HepG2 (cell line): Measurements from ENCODE around the gene CEACAM3.

Source experiments
- KLF6 ChIP-seq: IDR thresholded peaks from 2 replicates; pipeline ENCODE4 v1.8.0; 2016; ENCODE audit warnings: missing biosample characterization, missing genetic modification reagents
- MTA1 ChIP-seq: sonication (generic); formaldehyde crosslinking; IDR thresholded peaks from 2 replicates; pipeline ENCODE4 v1.4.0; 2020; ENCODE audit warnings: missing genetic modification reagents, mild to moderate bottlenecking, borderline replicate concordance
- POLR2A ChIP-seq, 2 experiments: IDR thresholded peaks; 2 replicates each; pipeline ENCODE4 v1.6.1; 2011; ENCODE audit warnings: low read depth in 2 of 2, low read length in 2 of 2, mild to moderate bottlenecking in 1 of 2, moderate library complexity in 1 of 2; ENCODE audit not compliant: insufficient read depth in 1 of 2
- POLR2AphosphoS5 ChIP-seq: IDR thresholded peaks from 2 replicates; pipeline ENCODE4 v1.6.1; 2012; ENCODE audit warnings: low read depth, low read length
- SIN3A ChIP-seq: IDR thresholded peaks from 2 replicates; pipeline ENCODE4 v1.6.1; 2011; ENCODE audit warnings: low read depth, mild to moderate bottlenecking, control low read depth, low read length, borderline replicate concordance
- SNAI1 ChIP-seq: sonication (generic); formaldehyde crosslinking; IDR thresholded peaks from 2 replicates; pipeline ENCODE4 v1.5.0; 2020; ENCODE audit warnings: mild to moderate bottlenecking, missing genetic modification reagents, borderline replicate concordance
- U2AF2 ChIP-seq: fragments of 200-400 bp; formaldehyde crosslinking; IDR thresholded peaks from 2 replicates; pipeline ENCODE4 v1.6.1; 2017; ENCODE audit warnings: low read depth, mild to moderate bottlenecking, low read length
- ZNF451 ChIP-seq: sonication (generic); formaldehyde crosslinking; IDR thresholded peaks from 2 replicates; pipeline ENCODE4 v1.5.0; 2020; ENCODE audit warnings: mild to moderate bottlenecking, missing genetic modification reagents
- ZNF652 ChIP-seq: IDR thresholded peaks from 2 replicates; pipeline ENCODE4 v1.6.1; 2016; ENCODE audit warnings: low read depth, borderline replicate concordance
- ZNF879 ChIP-seq: sonication (generic); formaldehyde crosslinking; IDR thresholded peaks from 2 replicates; pipeline ENCODE4 v1.8.1; 2023; ENCODE audit warnings: missing genetic modification reagents
- TF ChIP-seq, protein P1 (sequence below): IDR thresholded peaks from 2 replicates; pipeline ENCODE4 v1.6.1; 2016; ENCODE audit warnings: low read depth, borderline replicate concordance
- TF ChIP-seq, protein P2 (sequence below): sonication (generic); formaldehyde crosslinking; IDR thresholded peaks from 2 replicates; pipeline ENCODE4 v1.5.1; 2020; ENCODE audit warnings: mild to moderate bottlenecking, missing genetic modification reagents, moderate library complexity
- TF ChIP-seq, protein P3 (sequence below): sonication (generic); formaldehyde crosslinking; IDR thresholded peaks from 2 replicates; pipeline ENCODE4 v1.5.0; 2020; ENCODE audit warnings: mild to moderate bottlenecking, missing genetic modification reagents, moderate library complexity
- TF ChIP-seq, protein P4 (sequence below): sonication (generic); formaldehyde crosslinking; IDR thresholded peaks from 2 replicates; pipeline ENCODE4 v1.4.0; 2020; ENCODE audit warnings: missing genetic modification reagents

DNA sequence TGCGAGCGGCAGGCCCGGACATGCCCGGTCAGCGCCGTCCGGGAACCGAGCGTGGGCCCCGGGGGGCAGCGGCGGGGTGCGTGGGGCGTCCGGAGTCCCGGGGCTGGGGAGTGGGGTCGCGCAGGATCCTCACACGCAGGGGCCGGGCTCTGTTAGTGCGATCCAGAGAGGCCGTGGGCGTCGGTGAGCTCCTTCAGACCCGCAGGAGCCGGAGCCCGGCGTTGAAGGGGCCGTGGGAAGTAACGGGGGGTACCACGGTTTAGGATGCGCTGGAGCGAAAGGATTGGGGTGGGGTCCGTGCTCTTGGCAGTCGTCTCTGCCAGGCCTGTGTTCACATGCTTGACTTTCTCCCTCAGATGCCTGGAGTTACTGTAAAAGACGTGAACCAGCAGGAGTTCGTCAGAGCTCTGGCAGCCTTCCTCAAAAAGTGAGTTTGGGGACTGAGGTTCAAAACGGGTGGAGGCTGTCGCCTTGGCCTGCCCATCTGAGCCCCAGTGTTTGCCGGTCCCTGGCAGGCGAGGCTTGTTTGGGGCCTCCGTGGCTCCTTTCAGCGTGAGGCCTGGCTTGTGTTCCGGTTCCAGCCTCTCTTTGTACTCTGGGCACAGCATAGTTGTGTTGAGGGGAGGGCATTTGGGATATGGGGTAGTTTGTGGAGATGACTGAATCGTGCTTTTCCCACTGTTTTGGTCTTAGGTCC lies 64.2 kb downstream of the CEACAM3 start:
- TF ChIP-seq, protein P1, sequence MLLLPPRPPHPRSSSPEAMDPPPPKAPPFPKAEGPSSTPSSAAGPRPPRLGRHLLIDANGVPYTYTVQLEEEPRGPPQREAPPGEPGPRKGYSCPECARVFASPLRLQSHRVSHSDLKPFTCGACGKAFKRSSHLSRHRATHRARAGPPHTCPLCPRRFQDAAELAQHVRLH = no peak
- TF ChIP-seq, protein P2, sequence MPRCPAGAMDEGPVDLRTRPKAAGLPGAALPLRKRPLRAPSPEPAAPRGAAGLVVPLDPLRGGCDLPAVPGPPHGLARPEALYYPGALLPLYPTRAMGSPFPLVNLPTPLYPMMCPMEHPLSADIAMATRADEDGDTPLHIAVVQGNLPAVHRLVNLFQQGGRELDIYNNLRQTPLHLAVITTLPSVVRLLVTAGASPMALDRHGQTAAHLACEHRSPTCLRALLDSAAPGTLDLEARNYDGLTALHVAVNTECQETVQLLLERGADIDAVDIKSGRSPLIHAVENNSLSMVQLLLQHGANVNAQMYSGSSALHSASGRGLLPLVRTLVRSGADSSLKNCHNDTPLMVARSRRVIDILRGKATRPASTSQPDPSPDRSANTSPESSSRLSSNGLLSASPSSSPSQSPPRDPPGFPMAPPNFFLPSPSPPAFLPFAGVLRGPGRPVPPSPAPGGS = no peak
- no peak for TF ChIP-seq MTA1 (CRISPR knock-in tag)
- no peak for TF ChIP-seq SIN3A
- TF ChIP-seq POLR2AphosphoS5 = no peak
- TF ChIP-seq POLR2A (IDR thresholded peaks at IDR 0.05; ENCODE audit: insufficient read depth in 1 of 2, low read depth in 2 of 2, low read length in 2 of 2) = peak in 1 of 2 experiments; percentile 6; a peak in 1 of 4 replicates
- no peak for TF ChIP-seq SNAI1 (CRISPR knock-in tag)
- TF ChIP-seq, protein P3, sequence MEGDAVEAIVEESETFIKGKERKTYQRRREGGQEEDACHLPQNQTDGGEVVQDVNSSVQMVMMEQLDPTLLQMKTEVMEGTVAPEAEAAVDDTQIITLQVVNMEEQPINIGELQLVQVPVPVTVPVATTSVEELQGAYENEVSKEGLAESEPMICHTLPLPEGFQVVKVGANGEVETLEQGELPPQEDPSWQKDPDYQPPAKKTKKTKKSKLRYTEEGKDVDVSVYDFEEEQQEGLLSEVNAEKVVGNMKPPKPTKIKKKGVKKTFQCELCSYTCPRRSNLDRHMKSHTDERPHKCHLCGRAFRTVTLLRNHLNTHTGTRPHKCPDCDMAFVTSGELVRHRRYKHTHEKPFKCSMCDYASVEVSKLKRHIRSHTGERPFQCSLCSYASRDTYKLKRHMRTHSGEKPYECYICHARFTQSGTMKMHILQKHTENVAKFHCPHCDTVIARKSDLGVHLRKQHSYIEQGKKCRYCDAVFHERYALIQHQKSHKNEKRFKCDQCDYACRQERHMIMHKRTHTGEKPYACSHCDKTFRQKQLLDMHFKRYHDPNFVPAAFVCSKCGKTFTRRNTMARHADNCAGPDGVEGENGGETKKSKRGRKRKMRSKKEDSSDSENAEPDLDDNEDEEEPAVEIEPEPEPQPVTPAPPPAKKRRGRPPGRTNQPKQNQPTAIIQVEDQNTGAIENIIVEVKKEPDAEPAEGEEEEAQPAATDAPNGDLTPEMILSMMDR (CRISPR knock-in tag) = no peak
- no peak for TF ChIP-seq ZNF451 (CRISPR knock-in tag)
- TF ChIP-seq KLF6 (CRISPR knock-in tag) = no peak
- no peak for TF ChIP-seq ZNF652 (CRISPR knock-in tag)
- TF ChIP-seq, protein P4, sequence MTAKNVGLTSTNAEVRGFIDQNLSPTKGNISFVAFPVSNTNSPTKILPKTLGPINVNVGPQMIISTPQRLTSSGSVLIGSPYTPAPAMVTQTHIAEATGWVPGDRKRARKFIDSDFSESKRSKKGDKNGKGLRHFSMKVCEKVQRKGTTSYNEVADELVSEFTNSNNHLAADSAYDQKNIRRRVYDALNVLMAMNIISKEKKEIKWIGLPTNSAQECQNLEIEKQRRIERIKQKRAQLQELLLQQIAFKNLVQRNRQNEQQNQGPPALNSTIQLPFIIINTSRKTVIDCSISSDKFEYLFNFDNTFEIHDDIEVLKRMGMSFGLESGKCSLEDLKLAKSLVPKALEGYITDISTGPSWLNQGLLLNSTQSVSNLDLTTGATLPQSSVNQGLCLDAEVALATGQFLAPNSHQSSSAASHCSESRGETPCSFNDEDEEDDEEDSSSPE (CRISPR knock-in tag) = no peak
- no peak for TF ChIP-seq ZNF879 (CRISPR knock-in tag)
- TF ChIP-seq U2AF2 = no peak
